Heart left ventricle (tissue), 16 donors: ENCODE results near the gene POU6F2. TPM values are rescaled to one million over a fixed set of nuclear protein-coding genes. Genes with fewer than 3 reads are reported as not detected.

Experiments
- ATAC-seq, 4 donors: fragments of 200-7000 bp; cut with Tn5 transposase; one replicate each; pipeline ENCODE4 v1.9.1; 2020 to 2022; ENCODE audit warnings: moderate library complexity in 4 of 4, mild to moderate bottlenecking in 3 of 4, moderate number of reproducible peaks in 1 of 4
- DNase-seq, 5 donors: peaks; one replicate each; pipeline ENCODE4 v3.0.0-alpha.2; 2020
- H3K27ac ChIP-seq, 12 donors: fragments of 200-600 bp; sonication (generic) in 4 of 12; one replicate each; pipeline versions ENCODE4 v1.5.0 to v1.8.0; 2016 to 2022; ENCODE audit warnings: mild to moderate bottlenecking in 2 of 12
- H3K27me3 ChIP-seq, 9 donors: fragments of 200-600 bp; sonication (generic) in 2 of 9; one replicate each; pipeline versions ENCODE4 v1.5.1 to v1.8.0; 2016 to 2022; ENCODE audit warnings: mild to moderate bottlenecking in 3 of 9
- H3K36me3 ChIP-seq, 9 donors: fragments of 200-600 bp; sonication (generic) in 2 of 9; one replicate each; pipeline versions ENCODE4 v1.5.0 to v1.8.0; 2018 to 2022; ENCODE audit warnings: mild to moderate bottlenecking in 2 of 9
- H3K4me1 ChIP-seq, 12 donors: fragments of 200-600 bp; sonication (generic) in 4 of 12; one replicate each; pipeline versions ENCODE4 v1.5.0 to v1.8.0; 2016 to 2022; ENCODE audit warnings: mild to moderate bottlenecking in 3 of 12
- H3K4me3 ChIP-seq, 12 donors: fragments of 200-600 bp; sonication (generic) in 4 of 12; one replicate each; pipeline versions ENCODE4 v1.5.0 to v1.8.0; 2017 to 2022; ENCODE audit warnings: mild to moderate bottlenecking in 9 of 12, moderate library complexity in 4 of 12
- H3K9me3 ChIP-seq, 12 donors: fragments of 200-600 bp; sonication (generic) in 4 of 12; one replicate each; pipeline versions ENCODE4 v1.5.0 to v1.8.0; 2016 to 2022; ENCODE audit warnings: mild to moderate bottlenecking in 1 of 12
- POLR2A ChIP-seq, 2 donors: fragments of 450-650 bp; IDR thresholded peaks; one replicate each; pipeline ENCODE4 v1.6.1; 2017; ENCODE audit warnings: antibody characterized with exemption in 2 of 2, mild to moderate bottlenecking in 2 of 2, moderate library complexity in 2 of 2
- WGBS, 4 donors: extraction: QIAGEN DNeasy Blood & Tissue Kit in 2 of 4; methylation state at CpG; one replicate each; pipeline versions ENCODE4 v1.1.5 to v1.1.7; 2013 to 2018; 5-methylcytosine and 5-hydroxymethylcytosine counted together
- intact Hi-C, 10 donors: fragments of 100-400 bp; cut with DNase I; formaldehyde crosslinking; loops; one replicate each; pipeline versions ENCODE4 v1.11.1 to v1.14.2; 2022
- polyA plus RNA-seq, 2 donors: library from polyadenylated mRNA; stranded (reverse); fragments of 200-250 nt; gene quantifications; one replicate each; pipeline ENCODE4 v1.2.3, GENCODE V29; 2013
- total RNA-seq, 9 donors: library from RNA; depleted of rRNA in 2 of 9; stranded (reverse); fragments of >200 nt in 2 of 9; fragmentation: NEBNext Ultra II Directional in 3 of 9; extraction: Animal tissue kit (Norgen Biotek cat#: 25700) in 3 of 9; gene quantifications; one replicate each; pipeline versions ENCODE4 v1.1.0 to v1.2.4, GENCODE V29; 2016 to 2023
- TF ChIP-seq, protein P1 (sequence below), 12 donors: fragments of 200-600 bp; sonication (generic) in 4 of 12; IDR thresholded peaks; one replicate each; pipeline versions ENCODE4 v1.5.0 to v1.8.0; 2018 to 2022; ENCODE audit warnings: antibody characterized with exemption in 12 of 12, mild to moderate bottlenecking in 5 of 12
- donor health status: ischemic (EF 13 %, LVEDD 7.1; RV severe dilation, severe dysfunction).
- donor health status: healthy with polysubstance abuse.
- donor health status: DM: no; HTN: yes; CAD: no.
- donor health status: DM: no; HTN: no; CAD: no.
- donor health status: ischemic (EF 25% LVEDD 6.9; RV normal size, moderate dysfunction).
- donor health status: ischemic (EF 25% LVEDD 5.7; RV mildly dilated, moderate dysfunction).
- donor health status: healthy.
- donor health status: DM: yes; HTN: yes; CAD: no.
- donor health status: ischemic (EF 35%, LVEDD 5.7; RV mildly dilated, moderate dysfunction).
- donor health status: nonischemic (EF 11% LVEDD 7.7; RV severe dilation, severe dysfunction).
- donor health status: DM: yes; HTN: yes; CAD: no.
- donor health status: PGD.
- donor health status: ischemic (EF 29% LVEDD 5.4; RV normal size, mild dysfunction).
- donor health status: nonischemic (EF 23%, LVEDD 6.1; RV moderate dilation, normal function).

POU6F2 gene
- total and polyA plus RNA-seq, 11 donors: 0.03 to 1.2 (median 0.38) TPM; not detected in 2

DNA sequence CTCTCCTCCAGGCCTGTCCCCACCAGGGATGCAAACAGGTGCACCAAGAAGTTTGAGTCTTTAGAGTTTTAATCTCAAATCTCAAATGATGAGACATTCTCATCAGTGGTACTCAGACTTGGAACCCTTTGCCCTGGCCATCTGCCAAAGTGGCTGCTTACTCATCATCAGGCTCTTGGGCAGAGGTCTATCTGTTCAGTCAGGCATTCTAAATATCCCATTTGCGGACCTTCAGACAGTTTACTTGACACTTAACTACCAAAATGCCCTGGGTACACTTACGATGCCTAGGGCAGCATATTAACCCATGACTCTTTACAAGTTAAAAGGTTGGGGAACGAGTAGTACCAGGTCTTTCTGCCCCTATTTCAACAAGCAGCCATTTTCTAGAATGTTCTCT is 527.3 kb downstream of the POU6F2 start:
- TF ChIP-seq, protein P1, sequence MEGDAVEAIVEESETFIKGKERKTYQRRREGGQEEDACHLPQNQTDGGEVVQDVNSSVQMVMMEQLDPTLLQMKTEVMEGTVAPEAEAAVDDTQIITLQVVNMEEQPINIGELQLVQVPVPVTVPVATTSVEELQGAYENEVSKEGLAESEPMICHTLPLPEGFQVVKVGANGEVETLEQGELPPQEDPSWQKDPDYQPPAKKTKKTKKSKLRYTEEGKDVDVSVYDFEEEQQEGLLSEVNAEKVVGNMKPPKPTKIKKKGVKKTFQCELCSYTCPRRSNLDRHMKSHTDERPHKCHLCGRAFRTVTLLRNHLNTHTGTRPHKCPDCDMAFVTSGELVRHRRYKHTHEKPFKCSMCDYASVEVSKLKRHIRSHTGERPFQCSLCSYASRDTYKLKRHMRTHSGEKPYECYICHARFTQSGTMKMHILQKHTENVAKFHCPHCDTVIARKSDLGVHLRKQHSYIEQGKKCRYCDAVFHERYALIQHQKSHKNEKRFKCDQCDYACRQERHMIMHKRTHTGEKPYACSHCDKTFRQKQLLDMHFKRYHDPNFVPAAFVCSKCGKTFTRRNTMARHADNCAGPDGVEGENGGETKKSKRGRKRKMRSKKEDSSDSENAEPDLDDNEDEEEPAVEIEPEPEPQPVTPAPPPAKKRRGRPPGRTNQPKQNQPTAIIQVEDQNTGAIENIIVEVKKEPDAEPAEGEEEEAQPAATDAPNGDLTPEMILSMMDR (IDR thresholded peaks at IDR 0.05): no peak
- TF ChIP-seq POLR2A (IDR thresholded peaks at IDR 0.05): no peak
- no peaks in the 10 kb centered on the region for H3K36me3 ChIP-seq
- intact Hi-C loops: no loop called here
- peaks cover 0 to 3% (median 0%) of the 10 kb centered on the region in 12 donors for H3K4me1 ChIP-seq
- 20 to 63% (median 49%) methylated on average over 3 of the region's 3 CpGs for WGBS, 4 donors
- ATAC-seq: peak in 1 of 4 donors; percentile 16
- no peaks in the 10 kb centered on the region for H3K27me3 ChIP-seq
- no peak overlapping the region for H3K4me3 ChIP-seq
- H3K9me3 ChIP-seq: no peaks in the 10 kb centered on the region
- DNase-seq: peak in 3 of 5 donors; percentile 11 to 29 (median 17)
- no peak overlapping the region for H3K27ac ChIP-seq

DNA sequence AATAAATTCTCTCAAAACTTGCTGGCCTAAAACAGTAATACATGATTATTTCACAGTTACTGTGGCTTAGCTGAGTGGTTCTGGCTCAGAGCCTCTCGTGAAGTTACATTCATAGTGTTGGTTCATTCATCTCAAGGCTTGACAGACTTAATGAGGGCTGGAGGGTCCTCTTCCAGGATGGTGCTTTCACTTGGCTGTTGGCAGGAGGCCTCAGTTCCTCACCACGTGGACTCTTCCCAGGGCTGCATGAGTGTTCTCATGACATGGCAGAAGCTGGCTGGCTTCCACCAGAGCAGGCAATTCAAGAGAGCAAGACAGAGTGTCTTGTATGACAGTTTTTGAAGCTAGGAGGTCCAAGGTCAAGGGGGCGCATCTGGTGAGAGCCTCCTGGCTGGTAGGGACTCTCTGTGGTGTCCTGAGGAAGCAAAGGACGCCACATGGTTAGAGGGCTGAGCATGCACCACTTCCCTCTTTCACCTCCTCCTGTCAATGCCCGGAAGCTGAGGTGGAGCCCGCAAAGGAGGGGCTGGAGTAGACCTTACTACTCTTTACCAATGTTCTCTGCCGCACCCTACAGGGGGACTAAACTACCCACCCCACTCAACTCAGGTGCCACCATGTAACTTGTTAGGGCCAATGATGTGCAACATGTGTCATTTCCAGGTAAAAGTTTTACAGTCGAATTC is 530.3 kb downstream of the POU6F2 start:
- no peaks in the 10 kb centered on the region for H3K27me3 ChIP-seq
- H3K36me3 ChIP-seq: no peaks in the 10 kb centered on the region
- TF ChIP-seq POLR2A (IDR thresholded peaks at IDR 0.05): no peak
- TF ChIP-seq, protein P1 (IDR thresholded peaks at IDR 0.05): no peak
- no peaks in the 10 kb centered on the region for H3K9me3 ChIP-seq
- H3K4me1 ChIP-seq: no peaks in the 10 kb centered on the region
- no peak overlapping the region for H3K27ac ChIP-seq
- WGBS, 4 donors: 76 to 85% (median 81%) methylated on average over 8 of the region's 8 CpGs
- no peak overlapping the region for H3K4me3 ChIP-seq
- intact Hi-C loops: no loop called here
- DNase-seq (peak in 1 of 5 donors; percentile 27), ATAC-seq (peak in 1 of 4 donors; percentile 29)

GRCh38 chr7:39509436-39509835 is 531.7 kb downstream of the POU6F2 start:
- TF ChIP-seq, protein P1 (IDR thresholded peaks at IDR 0.05): no peak
- TF ChIP-seq POLR2A (IDR thresholded peaks at IDR 0.05): no peak
- Histone ChIP-seq H3K27ac (no peak overlapping the region), H3K9me3 (no peaks in the 10 kb centered on the region), H3K4me3 (no peak overlapping the region), H3K4me1 (no peaks in the 10 kb centered on the region), H3K27me3 (no peaks in the 10 kb centered on the region), H3K36me3 (no peaks in the 10 kb centered on the region)
- DNase-seq (no peak), ATAC-seq (no peak)
- 65 to 73% (median 71%) methylated on average over 4 of the region's 4 CpGs for WGBS, 4 donors
- intact Hi-C loops: no loop called here

DNA sequence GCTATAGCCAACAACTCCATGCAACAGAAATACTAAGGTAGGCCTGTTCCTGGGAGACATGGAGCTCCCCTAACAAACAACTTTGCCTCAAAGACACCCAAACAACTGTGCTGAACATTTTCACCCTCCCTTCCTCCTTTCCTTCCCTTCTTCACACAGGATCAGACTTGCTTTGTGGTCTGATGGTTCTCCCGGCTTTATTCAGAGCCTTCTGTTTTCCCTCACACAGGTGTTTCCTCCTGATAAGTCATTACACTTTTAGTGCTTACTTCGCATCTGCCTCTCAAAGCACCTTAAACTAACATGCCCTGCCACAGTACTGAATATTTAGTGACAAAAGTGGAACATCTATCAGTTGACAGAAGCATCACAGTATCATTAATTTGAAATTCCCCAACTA is 532.2 kb downstream of the POU6F2 start:
- WGBS, 4 donors: 54 to 66% (median 60%) methylated on average over 2 of the region's 2 CpGs
- ATAC-seq: no peak
- TF ChIP-seq, protein P1 (IDR thresholded peaks at IDR 0.05): no peak
- no peak for TF ChIP-seq POLR2A (IDR thresholded peaks at IDR 0.05)

More for the DNA sequence above, 532.2 kb downstream of the POU6F2 start:
- intact Hi-C loops: loop anchor here in 5 of 10 donors (10.0 kb wide), 4 partner anchors 565 to 1115 kb away; no protein-coding TSS in a partner anchor
- no peaks in the 10 kb centered on the region for H3K36me3 ChIP-seq
- H3K4me1 ChIP-seq: no peaks in the 10 kb centered on the region
- no peaks in the 10 kb centered on the region for H3K9me3 ChIP-seq
- DNase-seq: no peak
- no peak overlapping the region for H3K27ac ChIP-seq
- H3K4me3 ChIP-seq: no peak overlapping the region
- H3K27me3 ChIP-seq: no peaks in the 10 kb centered on the region
